Raji (cell line): ENCODE measurements around the gene LGALS9.

Experiments
- POLR2A ChIP-seq: IDR thresholded peaks from 2 replicates; pipeline ENCODE4 v1.6.1; 2011; ENCODE audit warnings: low read depth, low read length, control low read depth; ENCODE audit not compliant: insufficient read depth

Gene LGALS9

GRCh38 chr17:27630607-27631410 lies at the start of gene LGALS9:
TSS of gene LGALS9 (plus strand) at chr17:27631188. CDS start at chr17:27631266, 78 bp downstream.
- TF ChIP-seq POLR2A, result no peak

- TF ChIP-seq POLR2A, result no peak
Measured at GRCh38 chr17:27582696-27583095, 48.3 kb upstream of the LGALS9 start.

GRCh38 chr17:27585153-27585681 lies 45.8 kb upstream of the LGALS9 start:
- TF ChIP-seq POLR2A, result no peak

GRCh38 chr17:27585792-27586191 lies 45.2 kb upstream of the LGALS9 start:
- no peak for TF ChIP-seq POLR2A

GRCh38 chr17:27586203-27586721 lies 44.7 kb upstream of the LGALS9 start:
- no peak for TF ChIP-seq POLR2A

GRCh38 chr17:27588354-27588753 lies 42.6 kb upstream of the LGALS9 start:
- no peak for TF ChIP-seq POLR2A

GRCh38 chr17:27590864-27591263 lies 40.1 kb upstream of the LGALS9 start:
- TF ChIP-seq POLR2A, result no peak

GRCh38 chr17:27591986-27592385 lies 39.0 kb upstream of the LGALS9 start:
- TF ChIP-seq POLR2A, result no peak

- no peak for TF ChIP-seq POLR2A
Measured at GRCh38 chr17:27593232-27593856, 37.6 kb upstream of the LGALS9 start.

- no peak for TF ChIP-seq POLR2A
Measured at GRCh38 chr17:27593857-27594255, 37.1 kb upstream of the LGALS9 start.

- TF ChIP-seq POLR2A, result no peak
Measured at GRCh38 chr17:27595208-27595607, 35.8 kb upstream of the LGALS9 start.

- no peak for TF ChIP-seq POLR2A
Measured at GRCh38 chr17:27596096-27596495, 34.9 kb upstream of the LGALS9 start.

GRCh38 chr17:27596566-27597187 lies 34.3 kb upstream of the LGALS9 start:
- TF ChIP-seq POLR2A, result no peak

- no peak for TF ChIP-seq POLR2A
Measured at GRCh38 chr17:27597188-27597580, 33.8 kb upstream of the LGALS9 start.

GRCh38 chr17:27597783-27598320 lies 33.1 kb upstream of the LGALS9 start:
- TF ChIP-seq POLR2A, result no peak

- no peak for TF ChIP-seq POLR2A
Measured at GRCh38 chr17:27598337-27599050, 32.5 kb upstream of the LGALS9 start.
